NCI-H526 treated with DMSO at 0.1 percent for 48 hours (cell line): ENCODE measurements around the gene ZNF423.

Experiments used
- DNase-seq: peaks from one replicate; lab custom pipeline; 2025; lab: John Stamatoyannopoulos, UW

The ZNF423 gene

GRCh38 chr16:49530427-49530970 lies 325.4 kb downstream of the ZNF423 start:
- DNase-seq, result no peak

GRCh38 chr16:49529411-49530045 lies 326.4 kb downstream of the ZNF423 start:
- no peak for DNase-seq

GRCh38 chr16:49528866-49529288 lies 327.0 kb downstream of the ZNF423 start:
- no peak for DNase-seq

- no peak for DNase-seq
Measured at GRCh38 chr16:49528060-49528865, 327.6 kb downstream of the ZNF423 start.

GRCh38 chr16:49527611-49528010 lies 328.3 kb downstream of the ZNF423 start:
- DNase-seq, result no peak

GRCh38 chr16:49526860-49527365 lies 329.0 kb downstream of the ZNF423 start:
- no peak for DNase-seq

GRCh38 chr16:49524947-49525315 lies 331.0 kb downstream of the ZNF423 start:
- DNase-seq, result no peak

- no peak for DNase-seq
Measured at GRCh38 chr16:49524216-49524946, 331.5 kb downstream of the ZNF423 start.

GRCh38 chr16:49523435-49524159 lies 332.3 kb downstream of the ZNF423 start:
- DNase-seq, result no peak

- DNase-seq, result no peak
Measured at GRCh38 chr16:49521734-49522325, 334.1 kb downstream of the ZNF423 start.

GRCh38 chr16:49520492-49521038 lies 335.3 kb downstream of the ZNF423 start:
- DNase-seq, result no peak

GRCh38 chr16:49519741-49520140 lies 336.2 kb downstream of the ZNF423 start:
- no peak for DNase-seq

GRCh38 chr16:49519008-49519656 lies 336.8 kb downstream of the ZNF423 start:
- no peak for DNase-seq

- DNase-seq, result no peak
Measured at GRCh38 chr16:49516382-49517036, 339.4 kb downstream of the ZNF423 start.

GRCh38 chr16:49515861-49516260 lies 340.1 kb downstream of the ZNF423 start:
- DNase-seq, result no peak

- DNase-seq, result no peak
Measured at GRCh38 chr16:49515016-49515565, 340.8 kb downstream of the ZNF423 start.

GRCh38 chr16:49514073-49514980 lies 341.6 kb downstream of the ZNF423 start:
- DNase-seq, result no peak

GRCh38 chr16:49513040-49513439 lies 342.9 kb downstream of the ZNF423 start:
- no peak for DNase-seq
